DMS 273 treated with DMSO at 0.1 percent for 48 hours (cell line): Measurements from ENCODE around the gene NMT2.
A peak's percentile ranks its signal among the peaks of the same experiment; 100 is the strongest.

ENCODE experiments used
- DNase-seq: peaks from one replicate; lab custom pipeline; 2025; lab: John Stamatoyannopoulos, UW

Gene NMT2

DNA sequence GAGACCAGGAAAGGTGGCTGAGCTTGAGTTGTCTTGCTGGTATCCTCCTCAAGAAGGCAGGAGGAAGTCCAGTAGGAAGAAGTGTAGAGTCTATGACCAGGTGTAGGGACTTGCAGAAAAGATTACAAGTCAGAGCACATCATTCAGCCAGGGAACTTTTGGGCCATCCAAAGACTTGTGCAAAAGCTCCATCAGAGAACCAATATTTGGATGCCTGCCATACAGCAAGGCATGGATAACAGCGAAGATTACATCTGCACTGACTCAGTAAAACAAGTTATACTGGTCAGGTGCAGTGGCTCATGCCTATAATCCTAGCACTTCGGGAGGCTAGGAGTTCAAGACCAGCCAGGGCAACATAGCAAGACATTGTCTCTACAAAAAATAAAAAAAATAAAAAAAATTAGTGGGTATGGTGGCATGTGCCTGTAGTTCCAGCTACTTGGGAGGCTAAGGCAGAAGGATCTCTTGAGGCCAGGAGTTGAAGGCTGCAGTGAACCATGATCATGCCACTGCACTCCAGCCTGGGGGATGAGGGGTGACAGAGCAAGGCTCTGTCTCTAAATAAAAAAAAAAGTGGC, 13.2 kb upstream of the NMT2 start:
- DNase-seq = no peak

DNA sequence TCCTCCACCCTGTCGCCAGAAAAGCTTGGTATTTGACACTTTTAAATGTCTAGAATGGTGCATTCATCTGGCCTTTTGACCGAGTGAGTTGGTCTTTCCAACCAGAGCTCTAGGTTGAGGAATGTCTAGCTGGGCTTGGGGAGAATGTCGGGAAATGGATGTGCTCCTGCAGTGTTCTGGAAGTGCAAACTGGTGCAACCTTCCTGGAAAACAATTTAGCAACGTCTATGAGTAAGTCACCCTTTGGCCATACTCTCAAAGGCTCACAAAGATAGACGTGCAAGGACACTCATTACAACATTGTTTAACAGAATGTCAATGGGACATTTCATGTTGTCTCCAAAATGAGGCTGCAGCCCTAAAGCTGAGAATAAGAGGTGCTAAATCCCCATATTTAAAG, 12.2 kb upstream of the NMT2 start:
- no peak for DNase-seq

DNA sequence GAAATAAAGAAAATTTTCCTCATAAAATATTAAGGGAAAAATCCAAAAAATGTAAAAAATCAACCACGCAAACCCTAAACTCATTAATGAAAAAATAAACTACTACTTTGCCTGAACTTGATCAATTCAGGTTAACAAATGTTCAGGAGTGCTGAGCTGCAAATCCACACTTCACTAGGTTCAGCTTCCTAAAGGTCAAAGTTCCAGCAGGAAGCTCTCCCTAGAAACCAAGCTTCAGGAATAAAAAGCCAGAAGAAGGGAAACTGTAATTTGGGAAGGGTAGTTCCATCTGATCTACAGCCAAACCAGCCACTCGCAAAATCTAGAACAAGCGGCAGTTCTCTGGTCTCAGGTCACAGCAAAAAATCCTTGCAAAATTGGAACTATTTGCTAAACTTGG, 7.8 kb upstream of the NMT2 start:
- no peak for DNase-seq

GRCh38 chr10:15175587-15175986, 7.1 kb upstream of the NMT2 start:
- DNase-seq = no peak

DNA sequence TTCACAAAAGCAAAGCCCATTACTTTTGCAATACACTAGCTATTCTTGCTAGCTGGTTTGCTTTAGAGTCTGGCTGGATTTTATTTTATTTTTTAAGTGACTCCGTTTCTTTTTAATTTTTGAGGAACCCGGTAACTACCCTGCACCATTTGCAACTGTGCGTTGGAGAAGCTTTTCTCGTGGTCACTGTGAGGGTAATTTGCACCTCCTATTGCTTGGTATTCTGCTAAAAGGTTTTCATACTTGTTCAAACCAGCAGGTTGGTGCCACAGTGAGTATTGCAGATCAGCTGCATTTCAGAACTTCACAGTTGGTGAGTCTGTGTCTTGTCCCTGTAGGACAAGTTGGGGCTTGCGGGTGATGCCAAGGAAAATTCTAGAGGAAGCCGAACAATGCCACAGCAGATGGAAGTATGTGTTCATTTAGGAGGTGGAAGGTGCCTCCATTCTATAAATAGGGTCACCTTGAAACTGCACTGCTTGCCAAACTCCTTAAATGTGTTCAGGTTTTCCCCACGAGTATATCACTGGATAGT, 3.9 kb upstream of the NMT2 start:
- DNase-seq = no peak

DNA sequence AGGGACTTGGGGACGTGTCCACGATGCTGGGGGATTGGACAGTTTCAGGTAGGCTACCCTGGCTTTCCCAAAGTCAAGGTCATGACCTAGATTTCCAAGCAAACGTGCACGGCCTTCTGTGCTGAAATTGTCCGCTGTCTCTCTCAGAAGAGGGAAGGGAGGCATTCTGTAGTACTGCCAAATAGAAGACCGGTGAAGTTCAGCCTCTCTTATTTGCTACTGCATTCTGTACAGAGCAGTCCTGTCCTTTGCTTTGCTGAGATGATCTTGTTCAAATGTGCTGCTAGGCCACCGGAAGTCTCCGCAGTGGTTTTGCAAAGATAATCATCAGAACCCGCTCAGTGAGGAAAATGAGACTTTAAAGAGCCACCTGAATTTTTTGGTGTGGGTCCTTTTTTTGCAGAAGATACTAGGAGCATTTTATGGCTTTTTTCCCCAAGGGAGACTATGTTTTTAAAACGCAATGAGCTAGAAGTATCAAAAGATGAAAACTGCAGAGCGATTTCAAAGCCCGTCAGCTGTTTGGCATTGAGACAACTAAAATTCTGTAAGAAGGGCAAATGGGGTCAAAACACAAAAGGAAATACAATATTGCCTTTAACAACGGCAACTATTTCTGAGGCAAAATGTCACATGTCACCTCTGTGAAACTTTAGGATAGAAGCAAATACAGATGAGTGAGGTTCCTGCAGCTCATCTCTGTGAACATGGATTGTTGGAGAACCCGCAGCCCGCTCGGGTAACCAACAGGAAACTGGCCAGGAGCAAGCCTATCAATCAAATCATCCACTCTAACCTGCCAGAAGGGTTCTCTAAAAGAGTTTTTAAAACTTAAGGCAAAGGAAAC, 1.3 kb upstream of the NMT2 start:
- DNase-seq = no peak

GRCh38 chr10:15168786-15169554, 477 bp upstream of the NMT2 start:
- DNase-seq = peak; percentile 34

GRCh38 chr10:15167411-15168290, 842 bp downstream of the NMT2 start:
- DNase-seq = no peak

DNA sequence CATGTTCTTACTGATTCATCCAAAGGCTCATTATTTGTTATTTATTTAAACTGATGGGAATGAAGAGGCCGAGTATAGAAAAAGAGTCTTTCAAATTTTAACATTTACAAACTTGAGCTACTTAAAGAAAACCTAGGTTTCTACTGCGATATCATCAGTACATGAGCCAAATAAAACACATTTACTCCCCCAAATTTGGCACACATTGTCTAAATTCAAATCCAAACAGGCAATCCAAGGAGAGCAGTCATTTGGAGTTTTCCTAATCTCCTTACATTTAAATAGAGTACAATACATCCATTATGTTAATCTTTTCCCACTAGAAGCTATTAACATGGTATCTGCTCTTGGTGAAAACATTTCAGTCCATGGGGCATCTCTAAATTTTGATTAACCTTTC, 2.2 kb downstream of the NMT2 start:
- DNase-seq = no peak

- DNase-seq = no peak
Observed at GRCh38 chr10:15163253-15163828, 5.2 kb downstream of the NMT2 start.

DNA sequence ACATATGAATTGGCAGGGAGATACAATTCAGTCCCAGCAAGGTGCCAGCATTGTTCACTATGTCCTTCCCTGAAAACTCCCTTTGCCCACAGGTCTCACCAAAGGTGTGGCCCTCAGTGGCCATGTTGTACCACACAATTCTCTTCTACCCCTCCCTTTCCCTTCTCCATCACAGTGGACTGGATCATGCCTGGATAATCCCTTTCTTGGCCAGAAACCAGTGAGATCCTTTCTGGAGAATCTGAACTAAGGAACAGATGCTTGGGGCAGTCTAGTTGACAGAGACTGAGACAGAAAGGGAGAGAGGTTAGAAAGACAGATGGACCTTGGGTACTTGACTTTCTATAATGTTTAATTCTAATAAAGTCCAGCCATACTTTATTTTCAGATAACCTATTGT, 9.5 kb downstream of the NMT2 start:
- DNase-seq = peak; percentile 8

GRCh38 chr10:15158448-15158847, 10.0 kb downstream of the NMT2 start:
- DNase-seq = no peak

GRCh38 chr10:15155978-15156656, 12.4 kb downstream of the NMT2 start:
- no peak for DNase-seq

- no peak for DNase-seq
Observed at GRCh38 chr10:15152556-15152955, 15.9 kb downstream of the NMT2 start.

DNA sequence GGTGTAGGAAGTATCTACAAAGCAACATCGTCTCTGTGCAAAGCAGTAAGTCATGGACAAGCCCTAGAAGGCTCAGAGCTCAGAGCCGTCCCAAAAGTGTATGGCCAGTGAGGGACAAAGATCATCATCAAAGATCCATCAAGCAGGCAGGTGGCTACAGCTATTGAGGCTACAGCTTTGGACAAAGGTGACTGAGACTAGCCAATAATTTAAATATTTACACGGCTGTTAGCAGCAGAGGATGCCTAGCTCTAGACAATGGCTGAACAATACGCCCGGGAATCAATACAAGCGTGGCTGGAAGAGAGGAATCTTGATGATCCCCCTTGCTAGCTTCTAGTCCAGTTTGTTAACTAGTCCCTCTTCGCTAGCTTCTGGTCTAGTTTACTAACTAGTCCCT, 17.9 kb downstream of the NMT2 start:
- no peak for DNase-seq

GRCh38 chr10:15149042-15149771, 19.3 kb downstream of the NMT2 start:
- no peak for DNase-seq

DNA sequence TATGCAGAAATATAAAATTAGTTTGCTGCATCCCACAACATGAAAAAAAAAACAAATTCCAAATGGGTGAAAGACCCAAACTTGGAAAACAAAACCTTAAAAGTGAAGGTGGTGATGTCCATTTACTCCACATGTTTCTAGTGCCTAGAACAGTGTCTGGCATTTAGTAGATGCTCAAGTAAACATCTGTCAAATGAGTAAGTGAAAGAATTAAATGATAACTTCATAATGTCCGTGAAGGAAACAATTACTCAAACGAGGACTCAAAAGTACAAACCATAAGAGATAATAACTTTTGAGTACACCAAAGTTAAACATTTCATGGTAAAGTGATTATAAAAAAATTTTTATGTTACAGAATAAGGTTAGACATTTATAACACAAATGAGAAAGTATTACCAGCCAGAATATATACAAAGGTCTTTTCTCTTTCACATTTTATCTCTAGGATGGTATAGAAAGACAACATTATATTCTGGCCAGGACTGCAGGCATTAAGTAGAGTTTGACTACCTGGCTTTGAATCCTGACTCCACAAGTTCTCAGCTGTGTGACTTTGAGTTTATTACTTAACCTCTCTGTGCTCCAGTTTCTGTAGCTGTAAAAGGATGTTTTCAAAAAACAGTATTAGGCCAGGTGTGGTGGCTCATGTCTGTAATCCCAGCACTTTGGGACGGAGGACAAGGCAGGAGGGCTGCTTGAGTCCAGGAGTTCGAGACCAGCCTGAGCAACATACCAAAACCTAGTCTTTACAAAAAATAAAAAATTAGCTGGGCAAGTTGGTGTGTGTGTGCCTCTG, 20.7 kb downstream of the NMT2 start:
- DNase-seq = no peak

DNA sequence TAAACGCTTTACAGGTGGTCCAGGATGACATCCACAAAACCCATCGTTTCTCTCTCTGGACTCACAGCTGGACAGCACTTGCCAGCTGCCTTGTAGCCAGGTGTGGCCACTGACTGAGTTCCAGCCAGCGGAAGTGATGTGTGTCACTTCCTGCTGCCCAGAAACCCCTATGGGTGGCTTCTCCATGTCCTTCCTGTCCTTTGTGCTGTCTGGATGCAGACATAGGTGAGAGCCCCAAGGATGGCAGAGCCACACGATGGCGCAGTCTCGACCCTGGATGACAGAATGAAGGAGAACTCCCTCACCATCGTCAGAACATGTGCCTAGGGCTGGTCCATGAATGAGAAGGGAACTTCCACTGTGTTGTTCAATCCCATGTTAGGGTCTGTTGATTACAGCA, 22.1 kb downstream of the NMT2 start:
- DNase-seq = no peak

DNA sequence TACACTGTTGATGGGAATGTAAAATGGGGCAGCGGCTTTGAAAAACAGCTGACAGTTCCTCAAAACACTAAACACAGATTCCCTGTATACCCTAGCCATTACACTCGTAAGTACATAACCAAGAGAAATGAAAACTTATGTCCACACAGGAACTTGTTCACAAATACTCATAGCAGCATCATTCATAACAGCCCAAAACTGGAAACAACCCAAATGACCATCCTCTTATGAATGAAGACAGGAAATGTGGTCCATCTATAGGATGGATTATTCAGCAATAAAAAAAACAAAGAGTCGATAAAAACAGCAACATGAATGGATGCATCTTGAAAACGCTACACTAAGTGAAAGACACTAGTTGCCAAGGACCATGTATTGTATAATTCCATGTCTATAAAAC, 23.7 kb downstream of the NMT2 start:
- DNase-seq = no peak
